ENCODE measurements around the gene CTRB1.
"Not testable (repeated sequence)": the region's sequence is repeated elsewhere in the genome, so short reads cannot be mapped to it uniquely, and the experiment has no call there.

Gene CTRB1

GRCh38 chr16:75203096-75203495 lies 15.7 kb upstream of the CTRB1 start:
- H3K4me3 ChIP-seq (ENCODE audit: low read depth, low read length) = no peak overlapping the region
- DNase-seq (ENCODE audit: low read depth) = no peak

DNA sequence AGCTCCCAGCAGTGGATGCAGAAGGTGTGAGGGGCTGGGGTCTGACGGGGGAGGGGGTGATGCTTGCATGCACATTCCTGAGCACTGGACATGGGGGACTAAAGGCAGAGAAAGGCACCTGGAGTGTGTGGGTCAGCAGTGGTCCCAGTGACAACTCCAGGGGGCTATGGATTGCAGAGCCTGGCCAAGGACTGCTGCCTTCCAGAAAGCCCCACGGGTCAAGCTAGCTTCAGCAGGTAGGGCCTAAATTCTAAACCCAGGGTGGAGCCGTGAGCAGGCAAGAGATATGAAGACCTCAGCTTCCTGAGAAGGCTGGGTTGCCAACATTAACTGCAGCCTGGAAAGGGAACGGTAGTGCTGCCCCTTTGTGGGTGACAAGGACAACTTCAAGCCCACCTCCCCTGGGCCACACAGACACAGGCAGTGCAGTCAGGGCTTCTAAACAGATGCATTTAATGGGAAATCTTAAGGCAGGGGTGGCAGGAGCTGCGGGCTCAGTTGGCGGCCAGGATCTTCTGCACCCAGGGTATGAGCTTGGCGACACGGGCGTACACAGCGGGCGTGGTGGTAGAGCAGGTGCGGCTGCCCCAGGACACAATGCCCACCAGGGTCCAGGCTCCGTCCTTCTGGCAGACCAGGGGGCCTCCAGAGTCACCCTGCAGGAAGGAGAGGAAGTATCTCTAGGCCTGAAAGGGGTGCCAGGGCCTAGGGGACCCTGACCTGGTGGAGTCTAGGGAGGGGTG lies 14.9 kb upstream of the CTRB1 start:
- DNase-seq (ENCODE audit: low read depth) = no peak
- H3K4me3 ChIP-seq (ENCODE audit: low read depth, low read length) = no peak overlapping the region

GRCh38 chr16:75204410-75204758 lies 14.4 kb upstream of the CTRB1 start:
- H3K4me3 ChIP-seq (ENCODE audit: low read depth, low read length) = no peak overlapping the region
- DNase-seq (ENCODE audit: low read depth) = no peak

DNA sequence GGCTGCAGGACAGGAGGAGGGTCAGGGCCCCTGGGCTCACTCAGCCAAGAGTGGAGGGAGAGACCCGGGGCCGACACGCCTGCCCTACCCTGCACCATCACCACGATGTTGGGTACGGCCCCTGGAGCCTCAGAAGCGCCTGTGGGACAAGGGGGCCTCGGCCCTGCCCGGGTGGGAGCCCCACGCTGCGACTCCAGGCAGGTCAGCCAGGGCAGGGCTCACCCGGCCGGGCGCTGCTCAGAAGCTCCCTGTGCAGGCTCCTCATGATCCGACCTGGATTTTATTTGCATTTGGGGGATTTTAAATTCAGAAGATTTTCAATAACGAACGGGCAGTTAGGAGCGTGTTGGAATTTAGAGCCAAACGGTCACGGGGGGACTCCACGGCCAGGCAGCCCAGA lies 13.9 kb upstream of the CTRB1 start:
- DNase-seq (ENCODE audit: low read depth); H3K4me3 ChIP-seq (ENCODE audit: low read depth, low read length): not testable (repeated sequence)

DNA sequence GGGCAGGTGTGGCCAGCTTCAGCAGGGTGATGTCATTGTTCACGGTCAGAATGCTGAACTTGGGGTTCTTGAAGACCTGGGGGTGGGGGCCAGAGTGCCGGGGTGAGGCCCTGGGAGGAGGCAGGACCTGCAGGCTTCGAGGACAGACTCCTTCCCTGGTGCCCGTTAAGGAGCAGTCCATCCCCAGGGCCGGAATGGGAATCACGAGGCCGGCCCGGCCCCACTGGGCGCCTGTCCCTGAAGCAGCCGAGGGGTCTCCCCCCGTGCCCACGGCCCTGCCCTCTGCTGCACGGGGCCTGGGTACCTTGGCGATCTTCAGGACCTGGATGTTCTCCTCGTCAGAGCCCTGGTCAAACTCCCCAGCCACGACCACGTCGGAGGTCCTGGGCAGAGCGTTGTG lies 13.3 kb upstream of the CTRB1 start:
- not testable (repeated sequence) for H3K4me3 ChIP-seq (ENCODE audit: low read depth, low read length); DNase-seq (ENCODE audit: low read depth)

DNA sequence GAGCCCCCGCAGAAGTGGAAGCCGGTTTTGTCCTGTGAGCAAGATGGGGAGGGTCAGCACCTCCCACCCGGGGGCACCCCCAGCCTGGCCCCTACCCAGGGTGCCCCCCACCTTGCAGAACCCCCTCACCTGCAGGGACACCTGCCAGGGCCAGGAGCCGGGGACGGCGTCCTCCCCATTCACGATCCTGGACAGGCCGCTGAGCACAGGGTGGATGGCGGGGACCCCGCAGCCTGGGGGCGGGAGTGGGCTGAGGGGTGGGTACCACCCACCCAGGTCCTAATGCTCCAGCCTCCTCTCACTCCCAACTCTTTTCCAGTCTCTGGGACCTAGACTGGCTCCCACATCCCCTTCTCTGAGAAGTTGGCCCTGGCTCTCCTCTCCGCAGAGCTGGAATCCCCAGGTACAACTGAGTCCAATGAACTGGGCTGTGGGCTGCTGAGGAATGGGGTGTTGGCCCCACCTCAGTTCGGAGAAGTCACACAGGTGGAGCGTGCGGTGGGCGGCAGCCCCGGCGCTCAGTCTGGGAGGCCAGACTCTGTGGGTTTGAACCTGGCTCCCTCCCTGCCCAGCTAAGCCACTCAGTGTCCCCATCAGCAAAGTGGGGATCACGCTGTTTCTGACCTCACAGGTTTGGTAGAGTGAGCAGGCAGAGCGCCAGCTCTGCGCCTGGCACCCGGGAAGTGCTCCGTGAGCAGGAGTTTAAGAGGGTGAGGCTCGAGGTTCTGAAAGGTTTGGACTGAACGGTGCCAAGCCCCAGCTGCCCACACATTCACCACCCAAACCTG lies 12.6 kb upstream of the CTRB1 start:
- DNase-seq (ENCODE audit: low read depth); H3K4me3 ChIP-seq (ENCODE audit: low read depth, low read length): not testable (repeated sequence)

DNA sequence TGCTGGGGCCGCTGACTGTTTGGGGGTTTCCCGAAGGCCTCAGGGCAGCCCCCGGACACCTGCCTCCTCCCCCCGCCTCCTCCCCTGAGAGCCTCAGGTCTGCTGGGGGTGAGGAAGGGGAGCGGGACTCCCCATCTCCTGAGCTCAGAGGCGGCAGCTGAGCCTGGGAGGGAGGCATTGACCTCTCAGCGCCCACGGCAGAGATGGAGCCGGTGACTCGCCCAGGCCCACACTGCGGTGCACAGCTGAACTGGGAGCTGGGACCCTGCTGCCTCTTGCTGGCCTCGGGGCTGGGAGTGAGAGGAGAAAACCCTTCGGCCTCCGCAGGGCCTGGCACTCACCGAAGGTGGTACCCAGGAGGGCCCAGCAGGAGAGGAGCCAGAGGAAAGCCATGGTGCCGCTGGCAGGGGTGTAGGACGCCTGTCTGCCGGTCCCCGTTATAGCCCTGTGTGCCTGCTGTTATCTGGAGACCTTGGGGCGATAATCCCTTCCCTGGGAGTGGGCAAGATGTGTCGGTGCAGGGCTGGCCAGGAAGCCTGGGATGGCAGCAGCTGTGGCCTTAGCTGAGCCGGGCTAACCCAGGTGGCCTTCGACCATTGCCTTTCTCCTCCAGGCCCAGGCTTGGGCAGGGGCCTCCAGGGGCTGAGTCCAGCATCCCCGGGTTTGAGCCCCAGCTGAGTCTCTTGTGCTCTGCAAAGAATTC lies 11.9 kb upstream of the CTRB1 start, which contains the start of gene CTRB2:
TSS of gene CTRB2 (minus strand) at position 413 of the 703 bp plus-strand sequence. CDS start at position 393, 20 bp downstream.
- DNase-seq (ENCODE audit: low read depth) = no peak
- no peak within 1 kb of the TSS for H3K4me3 ChIP-seq (ENCODE audit: low read depth, low read length)

GRCh38 chr16:75207831-75208230 lies 11.0 kb upstream of the CTRB1 start:
- H3K4me3 ChIP-seq (ENCODE audit: low read depth, low read length) = no peak overlapping the region
- no peak for DNase-seq (ENCODE audit: low read depth)

DNA sequence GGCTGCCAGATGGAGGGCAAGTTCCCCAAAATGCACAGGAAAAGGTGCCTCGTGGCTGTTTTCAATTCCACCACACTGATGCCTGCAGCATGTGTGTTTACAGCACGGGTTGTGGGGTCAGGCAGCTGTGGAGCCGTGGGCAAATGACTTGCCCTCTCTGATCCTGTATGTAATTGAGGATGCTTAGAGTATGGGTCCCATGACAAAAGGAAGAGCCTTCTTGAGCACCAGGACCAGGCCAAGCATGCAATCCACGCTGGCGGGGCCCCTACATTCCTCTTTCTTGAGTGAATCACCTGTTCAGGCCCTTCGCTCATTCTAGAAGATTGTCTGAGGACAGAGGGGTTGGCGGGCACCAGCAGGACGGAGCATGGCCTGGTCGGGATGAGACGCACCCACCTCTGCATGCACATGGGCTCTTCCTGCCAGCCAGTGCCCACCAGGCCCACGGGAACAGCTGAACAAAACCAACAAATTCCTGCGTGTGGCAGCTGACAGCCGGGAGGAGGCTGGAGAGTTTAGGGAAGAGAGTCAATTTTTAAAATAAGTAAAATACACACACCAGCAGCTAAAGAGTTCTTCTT lies 10.5 kb upstream of the CTRB1 start:
- H3K4me3 ChIP-seq (ENCODE audit: low read depth, low read length) = no peak overlapping the region
- no peak for DNase-seq (ENCODE audit: low read depth)

- H3K4me3 ChIP-seq (ENCODE audit: low read depth, low read length) = no peak overlapping the region
- no peak for DNase-seq (ENCODE audit: low read depth)
Observed at GRCh38 chr16:75208861-75209505, 9.8 kb upstream of the CTRB1 start.

GRCh38 chr16:75209514-75209913 lies 9.3 kb upstream of the CTRB1 start:
- DNase-seq (ENCODE audit: low read depth); H3K4me3 ChIP-seq (ENCODE audit: low read depth, low read length): not testable (repeated sequence)

GRCh38 chr16:75209944-75210343 lies 8.8 kb upstream of the CTRB1 start:
- no peak overlapping the region for H3K4me3 ChIP-seq (ENCODE audit: low read depth, low read length)
- no peak for DNase-seq (ENCODE audit: low read depth)

DNA sequence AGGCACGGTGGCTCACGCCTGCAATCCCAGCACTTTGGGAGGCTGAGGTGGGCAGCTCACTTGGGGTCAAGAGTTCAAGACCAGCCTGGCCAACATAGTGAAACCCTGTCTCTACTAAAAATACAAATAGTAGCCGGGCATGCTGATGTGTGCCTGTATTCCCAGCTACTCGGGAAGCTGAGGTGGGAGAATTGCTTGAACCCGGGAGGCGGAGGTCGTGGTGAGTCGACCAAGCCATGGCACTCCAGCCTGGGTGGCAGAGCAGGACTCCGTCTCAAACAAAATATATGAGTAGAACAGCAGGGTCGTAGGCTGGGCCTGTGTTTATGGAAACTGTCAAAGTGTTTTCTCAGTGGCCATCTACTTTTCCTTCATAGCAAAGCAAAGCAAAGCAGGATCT lies 7.5 kb upstream of the CTRB1 start:
- not testable (repeated sequence) for H3K4me3 ChIP-seq (ENCODE audit: low read depth, low read length); DNase-seq (ENCODE audit: low read depth)

DNA sequence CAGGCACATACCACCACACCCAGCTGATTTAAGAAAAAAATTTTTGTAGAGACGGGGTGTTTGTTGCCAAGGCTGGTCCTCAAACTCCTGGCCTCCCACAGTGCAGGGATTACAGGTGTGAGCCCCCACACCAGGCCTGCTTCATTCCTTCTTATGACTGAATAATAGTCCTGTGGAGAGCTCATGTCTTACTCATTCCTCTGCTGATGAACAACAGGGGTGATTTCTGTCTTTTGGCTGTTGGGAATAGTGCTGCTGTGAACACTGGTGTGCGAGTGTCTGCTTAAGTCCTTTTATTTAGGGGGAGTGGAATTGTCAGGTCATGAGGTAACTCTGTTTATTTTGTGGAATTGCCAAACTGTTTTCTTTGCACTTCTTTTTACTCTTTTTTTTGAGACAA lies 2.7 kb upstream of the CTRB1 start:
- no peak overlapping the region for H3K4me3 ChIP-seq (ENCODE audit: low read depth, low read length)
- no peak for DNase-seq (ENCODE audit: low read depth)

GRCh38 chr16:75216576-75216975 lies 2.2 kb upstream of the CTRB1 start:
- no peak overlapping the region for H3K4me3 ChIP-seq (ENCODE audit: low read depth, low read length)
- DNase-seq (ENCODE audit: low read depth) = no peak

DNA sequence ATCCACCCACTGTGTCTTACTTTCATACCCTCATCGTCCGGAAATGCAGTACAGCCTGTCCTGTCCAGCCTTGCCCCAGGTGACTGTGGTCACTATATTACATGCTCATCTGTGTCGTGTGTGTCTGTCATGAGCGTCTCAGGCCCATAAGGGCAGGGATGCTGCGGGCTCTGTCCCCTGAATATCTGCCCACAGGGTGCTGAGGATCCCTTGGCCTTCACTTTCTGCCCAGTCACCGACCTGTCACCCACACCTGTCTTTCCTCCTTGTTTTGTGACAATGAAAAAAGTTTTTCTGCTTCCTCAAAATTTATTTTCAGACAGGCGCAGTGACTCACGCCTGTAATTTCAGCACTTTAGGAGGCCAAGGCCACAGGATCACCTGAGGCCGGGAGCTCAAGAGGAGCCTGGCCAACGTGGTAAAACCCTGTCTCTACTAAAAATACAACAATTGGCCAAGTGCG lies 1.4 kb upstream of the CTRB1 start:
- H3K4me3 ChIP-seq (ENCODE audit: low read depth, low read length) = no peak overlapping the region
- no peak for DNase-seq (ENCODE audit: low read depth)

GRCh38 chr16:75219088-75219487 lies 300 bp downstream of the CTRB1 start:
- no peak overlapping the region for H3K4me3 ChIP-seq (ENCODE audit: low read depth, low read length)
- no peak for DNase-seq (ENCODE audit: low read depth)

DNA sequence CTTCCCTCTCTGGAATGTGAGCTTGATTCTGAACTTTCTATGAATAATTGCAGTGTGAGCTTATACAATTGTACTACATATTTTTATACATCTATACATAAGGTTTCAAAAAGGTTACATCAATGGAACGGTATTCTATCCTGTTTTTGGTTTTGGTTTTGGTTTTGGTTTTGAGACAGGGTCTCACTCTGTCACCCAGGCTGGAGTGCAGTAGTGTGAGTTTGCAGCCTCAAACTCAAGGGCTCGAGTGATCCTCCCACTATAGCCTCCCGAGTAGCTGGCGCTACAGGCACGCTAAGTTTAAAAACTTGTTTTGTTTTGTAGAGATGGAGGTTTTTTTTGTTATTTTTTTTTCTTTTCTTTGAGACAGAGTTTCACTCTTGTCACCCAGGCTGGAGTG lies 1.1 kb downstream of the CTRB1 start:
- no peak for DNase-seq (ENCODE audit: low read depth)
- no peak overlapping the region for H3K4me3 ChIP-seq (ENCODE audit: low read depth, low read length)

DNA sequence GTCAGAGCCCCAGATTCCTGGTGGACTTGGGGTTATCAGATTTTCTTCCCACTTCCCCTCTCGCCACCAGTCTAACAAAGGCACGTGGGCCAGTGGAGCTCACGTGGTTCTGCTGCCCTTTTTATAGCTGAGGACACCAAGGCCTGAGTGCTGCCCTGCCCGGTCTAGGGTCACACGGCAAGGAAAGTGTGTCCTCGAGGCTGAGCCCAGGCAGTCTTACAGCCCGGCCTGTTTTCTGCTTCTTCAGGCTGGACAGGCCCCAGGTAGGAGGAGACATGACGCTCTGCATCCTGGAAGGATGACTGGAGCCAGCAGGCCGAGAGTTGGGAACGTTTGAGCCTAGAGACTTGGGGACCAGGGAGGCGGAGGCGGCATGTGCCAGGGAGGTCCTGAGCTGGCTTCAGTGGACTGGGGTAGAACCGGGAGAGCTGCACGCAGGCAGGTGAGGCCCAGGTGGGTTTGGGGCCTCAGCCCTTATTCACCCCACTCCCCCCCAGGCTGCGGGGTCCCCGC lies 3.5 kb downstream of the CTRB1 start:
- no peak overlapping the region for H3K4me3 ChIP-seq (ENCODE audit: low read depth, low read length)
- DNase-seq (ENCODE audit: low read depth) = no peak

Measured in skeletal muscle cell (primary cell).